HEK293T (cell line): ENCODE data around the gene MT1H.
"Not testable (repeated sequence)": the region's sequence is repeated elsewhere in the genome, so short reads cannot be mapped to it uniquely, and the experiment has no call there.

ENCODE experiments used
- CTCF ChIA-PET: fragments of 350-600 bp; formaldehyde crosslinking; extraction: SDS; loops from one replicate; lab custom pipeline; 2021; ENCODE audit warnings: antibody characterized with exemption, inconsistent platforms; lab: Yijun Ruan, JAX
- POLR2A ChIA-PET: fragments of 350-600 bp; formaldehyde crosslinking; extraction: SDS; loops from one replicate; lab custom pipeline; 2020; ENCODE audit warnings: antibody characterized with exemption, inconsistent platforms; lab: Yijun Ruan, JAX
- DNase-seq: peaks from one replicate; pipeline ENCODE4 v3.0.0; 2012; ENCODE audit warnings: mixed read lengths; ENCODE audit errors: extremely low spot score
- ARNT ChIP-seq: fragments of 450-650 bp; IDR thresholded peaks from 2 replicates; pipeline ENCODE4 v1.6.1; 2017; ENCODE audit warnings: mild to moderate bottlenecking
- BHLHE40 ChIP-seq: fragments of 450-650 bp; IDR thresholded peaks from 2 replicates; pipeline ENCODE4 v1.6.1; 2016; ENCODE audit warnings: mild to moderate bottlenecking, moderate library complexity, borderline replicate concordance
- CTBP1 ChIP-seq: fragments of 450-650 bp; IDR thresholded peaks from 2 replicates; pipeline ENCODE4 v1.6.1; 2016; ENCODE audit warnings: borderline replicate concordance
- ELF4 ChIP-seq: fragments of 450-650 bp; IDR thresholded peaks from 2 replicates; pipeline ENCODE4 v1.6.1; 2017; ENCODE audit warnings: antibody characterized with exemption
- FOXA1 ChIP-seq: fragments of 450-650 bp; IDR thresholded peaks from 2 replicates; pipeline ENCODE4 v1.6.1; 2016; ENCODE audit warnings: mild to moderate bottlenecking
- FOXK2 ChIP-seq: fragments of 450-650 bp; IDR thresholded peaks from 2 replicates; pipeline ENCODE4 v1.6.1; 2016; ENCODE audit warnings: mild to moderate bottlenecking
- FOXM1 ChIP-seq: fragments of 450-650 bp; IDR thresholded peaks from 2 replicates; pipeline ENCODE4 v1.6.1; 2017; ENCODE audit warnings: mild to moderate bottlenecking, borderline replicate concordance
- HDGF ChIP-seq: fragments of 450-650 bp; IDR thresholded peaks from 2 replicates; pipeline ENCODE4 v1.6.1; 2017; ENCODE audit warnings: antibody characterized with exemption, borderline replicate concordance
- L3MBTL2 ChIP-seq: fragments of 450-650 bp; conservative IDR thresholded peaks from 2 replicates; pipeline ENCODE4 v1.6.1; 2016; ENCODE audit warnings: mild to moderate bottlenecking
- LEF1 ChIP-seq: fragments of 450-650 bp; IDR thresholded peaks from 2 replicates; pipeline ENCODE4 v1.6.1; 2017; ENCODE audit warnings: mild to moderate bottlenecking, borderline replicate concordance
- NFRKB ChIP-seq: fragments of 450-650 bp; IDR thresholded peaks from 2 replicates; pipeline ENCODE4 v1.6.1; 2016; ENCODE audit warnings: mild to moderate bottlenecking, moderate library complexity
- SP1 ChIP-seq: fragments of 450-650 bp; IDR thresholded peaks from 2 replicates; pipeline ENCODE4 v1.6.1; 2017
- SUZ12 ChIP-seq: fragments of 450-650 bp; IDR thresholded peaks from 2 replicates; pipeline ENCODE4 v1.6.1; 2016; ENCODE audit warnings: mild to moderate bottlenecking
- TARDBP ChIP-seq: fragments of 450-650 bp; IDR thresholded peaks from 2 replicates; pipeline ENCODE4 v1.6.1; 2016
- ZNF384 ChIP-seq: fragments of 450-650 bp; IDR thresholded peaks from 2 replicates; pipeline ENCODE4 v1.6.1; 2016
- TF ChIP-seq, protein P1 (sequence below): fragments of 450-650 bp; IDR thresholded peaks from 2 replicates; pipeline ENCODE4 v1.6.1; 2016

The MT1H gene

GRCh38 chr16:56711862-56712261 is 42.2 kb downstream of the MT1H start:
- no peak for DNase-seq
- CTCF ChIA-PET: interaction anchor here (0.6 kb wide), 1 partner anchor 763 kb away, joined by 3 read pairs; no protein-coding TSS in a partner anchor
- TF ChIP-seq TARDBP: no peak
- POLR2A ChIA-PET: no interaction called here

DNA sequence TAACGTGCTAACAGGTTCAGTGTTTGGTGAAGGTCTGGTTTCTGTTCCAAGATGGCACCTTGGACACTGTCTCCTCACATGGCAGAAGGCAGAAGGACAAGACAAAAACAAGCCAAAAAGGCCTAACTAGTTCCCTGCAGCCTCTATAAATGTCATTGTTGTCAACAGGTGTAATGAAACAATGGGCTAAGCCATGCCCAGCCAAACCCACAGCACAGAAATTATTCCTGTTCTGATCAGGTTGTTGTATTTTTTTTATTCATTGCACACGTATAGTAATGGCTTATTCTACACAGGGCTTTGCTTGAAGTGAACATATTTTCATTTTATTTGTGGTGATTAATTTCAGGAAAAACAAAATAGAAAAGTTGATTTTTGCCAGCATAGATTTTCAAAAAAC is 44.2 kb downstream of the MT1H start:
- ChIA-PET POLR2A (no interaction called here), CTCF (interaction anchor here (0.7 kb wide), 1 partner anchor 150 kb away, joined by 3 read pairs; no protein-coding TSS in a partner anchor)
- no peak for DNase-seq
- TF ChIP-seq ELF4 (no peak), ZNF384 (no peak), FOXM1 (no peak), BHLHE40 (no peak), CTBP1 (no peak), NFRKB (no peak), LEF1 (no peak), HDGF (no peak), ARNT (no peak), L3MBTL2 (no peak), SUZ12 (no peak), FOXA1 (no peak), FOXK2 (no peak), SP1 (no peak), TARDBP (no peak)
- TF ChIP-seq, protein P1, sequence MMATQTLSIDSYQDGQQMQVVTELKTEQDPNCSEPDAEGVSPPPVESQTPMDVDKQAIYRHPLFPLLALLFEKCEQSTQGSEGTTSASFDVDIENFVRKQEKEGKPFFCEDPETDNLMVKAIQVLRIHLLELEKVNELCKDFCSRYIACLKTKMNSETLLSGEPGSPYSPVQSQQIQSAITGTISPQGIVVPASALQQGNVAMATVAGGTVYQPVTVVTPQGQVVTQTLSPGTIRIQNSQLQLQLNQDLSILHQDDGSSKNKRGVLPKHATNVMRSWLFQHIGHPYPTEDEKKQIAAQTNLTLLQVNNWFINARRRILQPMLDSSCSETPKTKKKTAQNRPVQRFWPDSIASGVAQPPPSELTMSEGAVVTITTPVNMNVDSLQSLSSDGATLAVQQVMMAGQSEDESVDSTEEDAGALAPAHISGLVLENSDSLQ: no peak

- no peak for TF ChIP-seq SUZ12
- TF ChIP-seq LEF1: no peak
- TF ChIP-seq HDGF: no peak
- no peak for TF ChIP-seq FOXK2
- no peak for TF ChIP-seq TARDBP
- TF ChIP-seq SP1: no peak
- TF ChIP-seq, protein P1: no peak
- no peak for DNase-seq
- CTCF ChIA-PET: no interaction called here
- POLR2A ChIA-PET: no interaction called here
These were observed 45.5 kb downstream of the MT1H start for GRCh38 chr16:56715126-56715525.

- no peak for DNase-seq
- ChIA-PET CTCF (interaction anchor here (0.7 kb wide), 1 partner anchor 11 kb away, joined by 4 read pairs; no protein-coding TSS in a partner anchor), POLR2A (no interaction called here)
- TF ChIP-seq, protein P1: 0 out of 2 replicates have a peak, but pooled peaks have one; percentile 6
- TF ChIP-seq ARNT (no peak), TARDBP (no peak)
These were observed 47.1 kb downstream of the MT1H start for GRCh38 chr16:56716761-56717160.

DNA sequence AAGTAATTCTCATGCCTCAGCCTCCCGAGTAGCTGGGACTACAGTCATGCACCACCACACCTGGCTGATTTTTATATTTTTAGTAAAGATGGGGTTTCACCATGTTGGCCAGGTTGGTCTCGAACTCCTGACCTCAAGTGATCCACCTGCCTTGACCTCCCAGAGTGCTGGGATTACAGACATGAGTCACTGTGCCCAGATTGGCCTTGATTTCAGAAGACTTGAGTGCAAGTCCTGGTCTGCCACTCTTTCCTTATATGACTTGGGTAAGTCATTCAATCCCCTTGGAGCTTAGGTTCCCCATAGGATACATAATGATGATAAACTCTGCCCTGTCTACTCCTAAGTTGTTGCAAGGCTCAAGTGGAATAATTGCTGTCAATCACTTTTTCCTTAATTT is 47.9 kb downstream of the MT1H start:
- CTCF ChIA-PET: interaction anchor here (0.7 kb wide), 1 partner anchor 10 kb away, joined by 4 read pairs; no protein-coding TSS in a partner anchor
- DNase-seq, POLR2A ChIA-PET: not testable (repeated sequence)
